K562 (cell line): ENCODE measurements around the gene ARF4. TPM values are rescaled to one million over a fixed set of nuclear protein-coding genes. Genes with fewer than 3 reads are reported as not detected.

Experiments used
- CBFA2T2 ChIP-seq: fragments of 450-650 bp; conservative IDR thresholded peaks from 2 replicates; pipeline ENCODE4 v1.6.1; 2017; ENCODE audit warnings: mild to moderate bottlenecking
- HMG20A ChIP-seq: fragments of 450-650 bp; formaldehyde crosslinking; conservative IDR thresholded peaks from 2 replicates; pipeline ENCODE4 v1.4.0; 2020; ENCODE audit warnings: mild to moderate bottlenecking, mixed read lengths
- HNRNPUL1 ChIP-seq: fragments of 200-400 bp; formaldehyde crosslinking; IDR thresholded peaks from 2 replicates; pipeline ENCODE4 v1.6.1; 2017; ENCODE audit warnings: low read length
- KLF10 ChIP-seq: fragments of 250-450 bp; sonication (Bioruptor Pico); IDR thresholded peaks from 2 replicates; pipeline ENCODE4 v1.6.1; 2021; ENCODE audit warnings: matching md5 sums
- MAZ ChIP-seq, 2 experiments: fragments of 450-650 bp in 1 of 2; sonication (generic) in 1 of 2; formaldehyde crosslinking; IDR thresholded peaks in 1 of 2; conservative IDR thresholded peaks in 1 of 2; 2 replicates each; pipeline versions ENCODE4 v1.4.0 to v1.5.0; 2020; ENCODE audit warnings: mild to moderate bottlenecking in 1 of 2, missing genetic modification reagents in 1 of 2
- MTA3 ChIP-seq: fragments of 450-650 bp; formaldehyde crosslinking; IDR thresholded peaks from 2 replicates; pipeline ENCODE4 v1.6.1; 2017; ENCODE audit warnings: mild to moderate bottlenecking, borderline replicate concordance
- MTF1 ChIP-seq: fragments of 250-450 bp; sonication (Bioruptor Pico); IDR thresholded peaks from 2 replicates; pipeline ENCODE4 v1.9.0; 2021; ENCODE audit warnings: moderate library complexity, mild to moderate bottlenecking, inconsistent platforms, borderline replicate concordance
- NEUROD1 ChIP-seq: fragments of 150-350 bp; IDR thresholded peaks from 2 replicates; pipeline ENCODE4 v1.6.1; 2014; ENCODE audit warnings: borderline replicate concordance, low read length, low read depth; ENCODE audit not compliant: partially characterized antibody
- PPARD ChIP-seq: fragments of 250-450 bp; sonication (Bioruptor Pico); IDR thresholded peaks from 2 replicates; pipeline ENCODE4 v1.8.0; 2022; ENCODE audit warnings: inconsistent platforms, mild to moderate bottlenecking, moderate library complexity
- PTTG1 ChIP-seq: fragments of 450-650 bp; IDR thresholded peaks from 2 replicates; pipeline ENCODE4 v1.6.1; 2016; ENCODE audit warnings: low read depth, mild to moderate bottlenecking, missing genetic modification characterization, missing compliant biosample characterization
- RHOXF2B ChIP-seq: fragments of 250-450 bp; sonication (Bioruptor Pico); conservative IDR thresholded peaks from 2 replicates; pipeline ENCODE4 v1.5.1; 2021
- SOX6 ChIP-seq: fragments of 450-650 bp; IDR thresholded peaks from 2 replicates; pipeline ENCODE4 v1.6.1; 2014; ENCODE audit warnings: mild to moderate bottlenecking
- SP1 ChIP-seq: sonication (generic); formaldehyde crosslinking; IDR thresholded peaks from 2 replicates; pipeline ENCODE4 v1.8.1; 2022; ENCODE audit warnings: mild to moderate bottlenecking, missing genetic modification reagents
- TAF1 ChIP-seq: IDR thresholded peaks from 2 replicates; pipeline ENCODE4 v1.6.1; 2011; ENCODE audit warnings: mild to moderate bottlenecking, low read length, moderate library complexity; ENCODE audit not compliant: insufficient read depth, control insufficient read depth, severe bottlenecking; ENCODE audit errors: extremely low read depth
- YBX1 ChIP-seq: fragments of 450-650 bp; IDR thresholded peaks from 2 replicates; pipeline ENCODE4 v1.7.1; 2016; ENCODE audit warnings: mild to moderate bottlenecking
- ZBTB17 ChIP-seq: fragments of 450-650 bp; formaldehyde crosslinking; IDR thresholded peaks from 2 replicates; pipeline ENCODE4 v1.4.0; 2020; ENCODE audit warnings: mild to moderate bottlenecking
- ZNF134 ChIP-seq: fragments of 250-450 bp; sonication (Bioruptor Pico); conservative IDR thresholded peaks from 2 replicates; pipeline ENCODE4 v1.4.0; 2020
- ZNF197 ChIP-seq: fragments of 200-800 bp; sonication (Bioruptor generic); IDR thresholded peaks from 2 replicates; pipeline ENCODE4 v1.6.1; 2016; ENCODE audit warnings: low read depth, missing genetic modification characterization, missing compliant biosample characterization
- ZNF384 ChIP-seq: IDR thresholded peaks from 2 replicates; pipeline ENCODE4 v1.6.1; 2012; ENCODE audit warnings: low read depth, low read length, improper control_type of control experiment
- ZNF609 ChIP-seq: sonication (generic); formaldehyde crosslinking; IDR thresholded peaks from 2 replicates; pipeline ENCODE4 v1.8.1; 2023; ENCODE audit warnings: missing genetic modification reagents, mild to moderate bottlenecking, borderline replicate concordance
- ZNF707 ChIP-seq: fragments of 250-450 bp; sonication (Bioruptor Pico); conservative IDR thresholded peaks from 2 replicates; pipeline ENCODE4 v1.8.0; 2022; ENCODE audit warnings: inconsistent platforms, mild to moderate bottlenecking, moderate library complexity
- polyA plus RNA-seq, 8 experiments: library from polyadenylated mRNA; depleted of rRNA in 4 of 8; stranded (reverse) in 5 of 8; unstranded in 3 of 8; fragments of >200 nt; fragmentation: Nextera tagmentation in 2 of 8; fragmentation: Illumina TruSeq in 1 of 8; extraction: Ambion mirVana in 2 of 8; extraction: Trizol in 1 of 8; gene quantifications; 2 replicates each; pipeline versions ENCODE4 v1.2.1 to v1.2.3, GENCODE V29; 2011 to 2014; ENCODE audit warnings: inconsistent platforms in 1 of 8, missing spikeins in 1 of 8
- total RNA-seq, 7 experiments: library from RNA; depleted of rRNA in 6 of 7; stranded (reverse); fragments of >200 nt in 6 of 7; fragmentation: Illumina TruSeq in 2 of 7; extraction: Trizol in 2 of 7; gene quantifications; 2 replicates each; pipeline versions ENCODE4 v1.2.1 to v1.2.3, GENCODE V29; 2011 to 2021; ENCODE audit warnings: low replicate concordance in 1 of 7
- TF ChIP-seq, protein P1 (sequence below): fragments of 450-650 bp; formaldehyde crosslinking; conservative IDR thresholded peaks from 2 replicates; pipeline ENCODE4 v1.4.0; 2022; ENCODE audit warnings: mild to moderate bottlenecking, missing genetic modification characterization
- TF ChIP-seq, protein P2 (sequence below): sonication (generic); formaldehyde crosslinking; IDR thresholded peaks from 2 replicates; pipeline ENCODE4 v1.8.1; 2022; ENCODE audit warnings: missing genetic modification reagents

The ARF4 gene
- total and polyA plus RNA-seq, 9 of the 15 experiments (the other 6 are each of a cell fraction or from before 2014, with no cell fraction given) = 41.1 to 273 (median 83.8) TPM

DNA sequence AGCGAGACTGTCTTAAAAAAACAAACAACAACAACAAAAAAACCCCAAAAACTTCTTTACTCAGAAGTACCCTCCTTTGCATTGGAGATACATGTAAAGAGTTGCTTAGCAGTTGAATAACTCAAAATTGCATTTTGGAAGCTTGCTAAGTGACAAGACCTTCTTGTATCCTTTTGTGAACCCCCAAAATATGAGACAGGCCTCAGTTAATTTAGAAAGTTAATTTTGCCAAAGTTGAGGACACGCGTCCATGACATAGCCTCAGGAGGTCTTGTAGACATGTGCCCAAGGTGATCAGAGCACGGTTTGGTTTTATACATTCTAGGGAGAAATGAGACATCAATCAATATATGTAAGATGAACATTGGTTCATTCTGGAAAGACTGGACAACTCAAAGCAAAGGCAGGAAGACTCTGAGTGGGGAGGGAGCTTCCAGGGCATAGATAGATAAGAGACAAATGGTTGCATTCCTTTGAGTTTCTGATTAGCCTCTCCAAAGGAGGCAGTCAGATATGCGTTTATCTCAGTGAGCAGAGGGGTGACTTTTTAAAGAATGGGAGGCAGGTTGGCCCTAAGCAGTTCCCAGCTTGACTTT, 1.7 kb upstream of the ARF4 start (continued):
- no peak for TF ChIP-seq ZNF609 (CRISPR knock-in tag)
- 0 out of 2 replicates have a peak, but pooled peaks have one; percentile 19 for TF ChIP-seq ZNF197 (CRISPR knock-in tag)
- TF ChIP-seq HNRNPUL1 = no peak
- TF ChIP-seq NEUROD1 = no peak
- 0 out of 2 replicates have a peak, but pooled peaks have one; percentile 21 for TF ChIP-seq ZNF134 (CRISPR knock-in tag)
- TF ChIP-seq PPARD (CRISPR knock-in tag) = no peak
- TF ChIP-seq MTA3 = no peak
- no peak for TF ChIP-seq SP1 (CRISPR knock-in tag)
- TF ChIP-seq HMG20A (CRISPR knock-in tag) = no peak
- TF ChIP-seq PTTG1 (tag) = no peak
- no peak for TF ChIP-seq KLF10 (CRISPR knock-in tag)
- TF ChIP-seq, protein P1, sequence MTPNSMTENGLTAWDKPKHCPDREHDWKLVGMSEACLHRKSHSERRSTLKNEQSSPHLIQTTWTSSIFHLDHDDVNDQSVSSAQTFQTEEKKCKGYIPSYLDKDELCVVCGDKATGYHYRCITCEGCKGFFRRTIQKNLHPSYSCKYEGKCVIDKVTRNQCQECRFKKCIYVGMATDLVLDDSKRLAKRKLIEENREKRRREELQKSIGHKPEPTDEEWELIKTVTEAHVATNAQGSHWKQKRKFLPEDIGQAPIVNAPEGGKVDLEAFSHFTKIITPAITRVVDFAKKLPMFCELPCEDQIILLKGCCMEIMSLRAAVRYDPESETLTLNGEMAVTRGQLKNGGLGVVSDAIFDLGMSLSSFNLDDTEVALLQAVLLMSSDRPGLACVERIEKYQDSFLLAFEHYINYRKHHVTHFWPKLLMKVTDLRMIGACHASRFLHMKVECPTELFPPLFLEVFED (CRISPR knock-in tag) = no peak
- TF ChIP-seq RHOXF2B (CRISPR knock-in tag) = no peak
- TF ChIP-seq ZNF384 = no peak
- TF ChIP-seq MAZ (CRISPR knock-in tag; conservative IDR thresholded peaks at IDR 0.05 in 1 of 2, IDR thresholded peaks at IDR 0.05 in 1 of 2) = 0 out of 4 replicates have a peak, but pooled peaks have one; percentile 22 to 31
- peak; percentile 88 for TF ChIP-seq SOX6
- TF ChIP-seq CBFA2T2 = peak; percentile 96
- TF ChIP-seq MTF1 (CRISPR knock-in tag) = no peak
- TF ChIP-seq YBX1 = no peak
- TF ChIP-seq TAF1 = no peak
- TF ChIP-seq ZNF707 (CRISPR knock-in tag) = no peak
- TF ChIP-seq, protein P2, sequence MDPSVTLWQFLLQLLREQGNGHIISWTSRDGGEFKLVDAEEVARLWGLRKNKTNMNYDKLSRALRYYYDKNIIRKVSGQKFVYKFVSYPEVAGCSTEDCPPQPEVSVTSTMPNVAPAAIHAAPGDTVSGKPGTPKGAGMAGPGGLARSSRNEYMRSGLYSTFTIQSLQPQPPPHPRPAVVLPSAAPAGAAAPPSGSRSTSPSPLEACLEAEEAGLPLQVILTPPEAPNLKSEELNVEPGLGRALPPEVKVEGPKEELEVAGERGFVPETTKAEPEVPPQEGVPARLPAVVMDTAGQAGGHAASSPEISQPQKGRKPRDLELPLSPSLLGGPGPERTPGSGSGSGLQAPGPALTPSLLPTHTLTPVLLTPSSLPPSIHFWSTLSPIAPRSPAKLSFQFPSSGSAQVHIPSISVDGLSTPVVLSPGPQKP = no peak
- TF ChIP-seq ZBTB17 (CRISPR knock-in tag) = no peak
